CD14-positive monocyte (primary cell): Measurements from ENCODE around the gene CNNM4. TPM values are rescaled to one million over a fixed set of nuclear protein-coding genes. Genes with fewer than 3 reads are reported as not detected.
A peak's percentile ranks its signal among the peaks of the same experiment; 100 is the strongest.

Experiments
- DNase-seq, 3 donors: peaks; one replicate each; pipeline ENCODE4 v3.0.0-alpha.2; 2011 to 2022
- H2AFZ ChIP-seq: 2 replicates; pipeline ENCODE4 v1.6.0; 2012; ENCODE audit warnings: mild to moderate bottlenecking, low read depth, low read length, inconsistent platforms; ENCODE audit not compliant: insufficient read depth, poor library complexity, severe bottlenecking
- H3K27ac ChIP-seq, 2 donors: 1 replicate in 1 of 2; 2 replicates in 1 of 2; pipeline ENCODE4 v1.5.1; 2012 to 2013; ENCODE audit warnings: low read length in 2 of 2, control low read depth in 1 of 2, inconsistent platforms in 1 of 2, low read depth in 1 of 2, mild to moderate bottlenecking in 1 of 2
- H3K27me3 ChIP-seq, 2 donors: one replicate each; pipeline versions ENCODE4 v1.6.0 to v1.6.1; 2011 to 2013; ENCODE audit warnings: low read length in 2 of 2; ENCODE audit not compliant: control insufficient read depth in 2 of 2, insufficient read depth in 2 of 2
- H3K36me3 ChIP-seq, 2 donors: replicated peaks in 1 of 2; 1 replicate in 1 of 2; 2 replicates in 1 of 2; pipeline versions ENCODE4 v1.5.1 to v1.6.1; 2012 to 2013; ENCODE audit warnings: low read length in 2 of 2, control low read depth in 1 of 2, inconsistent platforms in 1 of 2, mild to moderate bottlenecking in 1 of 2; ENCODE audit not compliant: insufficient read depth in 2 of 2, control insufficient read depth in 1 of 2
- H3K4me1 ChIP-seq, 2 donors: 1 replicate in 1 of 2; 2 replicates in 1 of 2; pipeline versions ENCODE4 v1.5.1 to v1.6.1; 2012 to 2013; ENCODE audit warnings: low read length in 2 of 2, control low read depth in 1 of 2, inconsistent platforms in 1 of 2, mild to moderate bottlenecking in 1 of 2, moderate library complexity in 1 of 2; ENCODE audit not compliant: insufficient read depth in 2 of 2, control insufficient read depth in 1 of 2
- H3K4me2 ChIP-seq: replicated peaks from 2 replicates; pipeline ENCODE3; 2012; ENCODE audit warnings: low read length, moderate library complexity, mild to moderate bottlenecking; ENCODE audit not compliant: poor library complexity, severe bottlenecking; ENCODE audit errors: extremely low read depth
- H3K4me3 ChIP-seq, 3 experiments: fragments of 200-600 bp in 1 of 3; sonication (generic) in 1 of 3; replicated peaks in 1 of 3; 1 replicate in 2 of 3; 2 replicates in 1 of 3; pipeline ENCODE4 v1.5.1; 2011 to 2013; ENCODE audit warnings: low read length in 3 of 3, mild to moderate bottlenecking in 3 of 3, control low read depth in 2 of 3, low read depth in 2 of 3, inconsistent platforms in 1 of 3, moderate library complexity in 1 of 3
- H3K79me2 ChIP-seq: 2 replicates; pipeline ENCODE4 v1.6.0; 2012; ENCODE audit warnings: mild to moderate bottlenecking, control low read depth, inconsistent platforms, low read length, moderate library complexity; ENCODE audit not compliant: insufficient read depth
- H3K9ac ChIP-seq: 2 replicates; pipeline ENCODE4 v1.6.0; 2017; ENCODE audit warnings: low read length, mild to moderate bottlenecking; ENCODE audit not compliant: insufficient read depth, poor library complexity, severe bottlenecking
- H3K9me3 ChIP-seq, 2 donors: replicated peaks in 1 of 2; 1 replicate in 1 of 2; 2 replicates in 1 of 2; pipeline versions ENCODE4 v1.5.1 to v1.6.1; 2012 to 2013; ENCODE audit warnings: low read length in 2 of 2, control low read depth in 1 of 2; ENCODE audit not compliant: control insufficient read depth in 1 of 2, insufficient read depth in 1 of 2
- H4K20me1 ChIP-seq: 2 replicates; pipeline ENCODE4 v1.6.0; 2012; ENCODE audit warnings: mild to moderate bottlenecking, low read length, control low read depth, moderate library complexity; ENCODE audit not compliant: insufficient read depth
- H3K27ac Mint-ChIP-seq, 7 donors: one replicate each; pipeline ENCODE4 v1.8.0; 2020; ENCODE audit warnings: mild to moderate bottlenecking in 7 of 7, mixed read lengths in 7 of 7, moderate library complexity in 6 of 7, inconsistent platforms in 2 of 7
- H3K27me3 Mint-ChIP-seq, 3 donors: one replicate each; pipeline ENCODE4 v1.8.0; 2021 to 2022; ENCODE audit warnings: low read depth in 3 of 3, mild to moderate bottlenecking in 3 of 3, mixed read lengths in 3 of 3, moderate library complexity in 3 of 3, inconsistent platforms in 1 of 3
- H3K36me3 Mint-ChIP-seq, 2 donors: one replicate each; pipeline ENCODE4 v1.8.0; 2020; ENCODE audit warnings: mixed read lengths in 2 of 2, inconsistent platforms in 1 of 2, mild to moderate bottlenecking in 1 of 2
- H3K4me1 Mint-ChIP-seq: one replicate; pipeline ENCODE4 v1.8.0; 2020; ENCODE audit warnings: mild to moderate bottlenecking, mixed read lengths
- H3K4me3 Mint-ChIP-seq, 2 donors: one replicate each; pipeline ENCODE4 v1.8.0; 2020; ENCODE audit warnings: mild to moderate bottlenecking in 2 of 2, mixed read lengths in 2 of 2, moderate library complexity in 1 of 2
- H3K9me3 Mint-ChIP-seq, 7 donors: one replicate each; pipeline ENCODE4 v1.8.0; 2020 to 2022; ENCODE audit warnings: mixed read lengths in 7 of 7, mild to moderate bottlenecking in 6 of 7, moderate library complexity in 6 of 7, inconsistent platforms in 2 of 7
- WGBS: methylation state at CpG from one replicate; pipeline ENCODE4 v1.1.5; 2013; ENCODE audit warnings: missing lambda C conversion rate; ENCODE audit not compliant: insufficient coverage; 5-methylcytosine and 5-hydroxymethylcytosine counted together
- intact Hi-C, 2 donors: fragments of 100-400 bp; cut with micrococcal nuclease; formaldehyde crosslinking; loops; one replicate each; pipeline versions ENCODE4 v1.15.0 to v1.15.1; 2023
- polyA plus RNA-seq, 3 donors: library from polyadenylated mRNA; depleted of rRNA in 1 of 3; unstranded in 2 of 3; stranded (reverse) in 1 of 3; fragments of 300-500 nt in 2 of 3; fragments of >200 nt in 1 of 3; fragmentation: Illumina TruSeq in 2 of 3; gene quantifications; 1 replicate in 2 of 3; 2 replicates in 1 of 3; pipeline ENCODE4 v1.2.3, GENCODE V29; 2012 to 2021
- TF ChIP-seq, protein P1 (sequence below): fragments of 200-600 bp; IDR thresholded peaks from one replicate; pipeline ENCODE4 v1.8.0; 2022; ENCODE audit warnings: antibody characterized with exemption, mild to moderate bottlenecking

Gene CNNM4
- polyA plus RNA-seq, 3 donors: 2.3 to 8.3 (median 2.6) TPM

GRCh38 chr2:96822786-96823185, 62.1 kb downstream of the CNNM4 start:
- Histone ChIP-seq H4K20me1 (peaks cover 67% of the 10 kb centered on the region), H3K4me1 (peaks cover 9 to 16% of the 10 kb centered on the region in 2 donors), H3K79me2 (peaks cover 19% of the 10 kb centered on the region), H3K9ac (no peak overlapping the region), H3K36me3 (peaks cover 38 to 71% of the 10 kb centered on the region in 2 donors), H3K27me3 (no peaks in the 10 kb centered on the region), H3K27ac (no peak overlapping the region), H2AFZ (no peak overlapping the region), H3K4me3 (no peak overlapping the region), H3K4me2 (no peak overlapping the region), H3K9me3 (no peaks in the 10 kb centered on the region)
- H3K27ac Mint-ChIP-seq: peak overlapping the region in 2 of 7 donors; percentile 3 to 10
- H3K36me3 Mint-ChIP-seq: peaks cover 65 to 73% of the 10 kb centered on the region in 2 donors
- WGBS: 98% methylated on average over 4 of the region's 4 CpGs
- H3K4me3 Mint-ChIP-seq: no peak overlapping the region
- TF ChIP-seq, protein P1, sequence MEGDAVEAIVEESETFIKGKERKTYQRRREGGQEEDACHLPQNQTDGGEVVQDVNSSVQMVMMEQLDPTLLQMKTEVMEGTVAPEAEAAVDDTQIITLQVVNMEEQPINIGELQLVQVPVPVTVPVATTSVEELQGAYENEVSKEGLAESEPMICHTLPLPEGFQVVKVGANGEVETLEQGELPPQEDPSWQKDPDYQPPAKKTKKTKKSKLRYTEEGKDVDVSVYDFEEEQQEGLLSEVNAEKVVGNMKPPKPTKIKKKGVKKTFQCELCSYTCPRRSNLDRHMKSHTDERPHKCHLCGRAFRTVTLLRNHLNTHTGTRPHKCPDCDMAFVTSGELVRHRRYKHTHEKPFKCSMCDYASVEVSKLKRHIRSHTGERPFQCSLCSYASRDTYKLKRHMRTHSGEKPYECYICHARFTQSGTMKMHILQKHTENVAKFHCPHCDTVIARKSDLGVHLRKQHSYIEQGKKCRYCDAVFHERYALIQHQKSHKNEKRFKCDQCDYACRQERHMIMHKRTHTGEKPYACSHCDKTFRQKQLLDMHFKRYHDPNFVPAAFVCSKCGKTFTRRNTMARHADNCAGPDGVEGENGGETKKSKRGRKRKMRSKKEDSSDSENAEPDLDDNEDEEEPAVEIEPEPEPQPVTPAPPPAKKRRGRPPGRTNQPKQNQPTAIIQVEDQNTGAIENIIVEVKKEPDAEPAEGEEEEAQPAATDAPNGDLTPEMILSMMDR: no peak
- H3K9me3 Mint-ChIP-seq: no peaks in the 10 kb centered on the region
- intact Hi-C loops: no loop called here
- H3K27me3 Mint-ChIP-seq: peaks cover 2 to 10% (median 3%) of the 10 kb centered on the region in 3 donors
- DNase-seq: no peak
- H3K4me1 Mint-ChIP-seq: peaks cover 35% of the 10 kb centered on the region

- over 99% methylated on average over 11 of the region's 11 CpGs for WGBS
- peaks cover 15% of the 10 kb centered on the region for H3K79me2 ChIP-seq
- H3K4me1 Mint-ChIP-seq: peaks cover 31% of the 10 kb centered on the region
Observed at GRCh38 chr2:96823198-96823597, 62.5 kb downstream of the CNNM4 start.

More at GRCh38 chr2:96823198-96823597, 62.5 kb downstream of the CNNM4 start:
- no peak overlapping the region for H3K27ac Mint-ChIP-seq
- no peak overlapping the region for H3K9ac ChIP-seq
- peaks cover 63% of the 10 kb centered on the region for H4K20me1 ChIP-seq
- TF ChIP-seq, protein P1: no peak
- no peak for DNase-seq
- H3K4me3 Mint-ChIP-seq: no peak overlapping the region
- no peaks in the 10 kb centered on the region for H3K9me3 ChIP-seq
- H3K36me3 Mint-ChIP-seq: peaks cover 65 to 77% of the 10 kb centered on the region in 2 donors
- peaks cover 5 to 12% of the 10 kb centered on the region in 2 donors for H3K4me1 ChIP-seq
- no peak overlapping the region for H2AFZ ChIP-seq
- H3K27me3 ChIP-seq: no peaks in the 10 kb centered on the region
- intact Hi-C loops: no loop called here
- H3K4me3 ChIP-seq: no peak overlapping the region
- H3K9me3 Mint-ChIP-seq: no peaks in the 10 kb centered on the region
- H3K36me3 ChIP-seq: peaks cover 42 to 75% of the 10 kb centered on the region in 2 donors
- H3K27ac ChIP-seq: no peak overlapping the region
- no peak overlapping the region for H3K4me2 ChIP-seq
- peaks cover 0 to 8% (median 2%) of the 10 kb centered on the region in 3 donors for H3K27me3 Mint-ChIP-seq
